Kidney (tissue), 14 donors: ENCODE results near the gene CDK5RAP2. TPM values are rescaled to one million over a fixed set of nuclear protein-coding genes. Genes with fewer than 3 reads are reported as not detected.

Source experiments
- DNase-seq, 5 donors: peaks; one replicate each; pipeline ENCODE4 v3.0.0-alpha.2; 2013 to 2020
- FAIRE-seq: peaks from 2 replicates; lab custom pipeline; 2012; peaks lifted over from hg19 to GRCh38; lab: Jason Lieb, UNC
- H3K27ac ChIP-seq, 2 donors: one replicate each; pipeline ENCODE4 v1.7.0; 2013; ENCODE audit warnings: low read depth in 2 of 2, low read length in 2 of 2, inconsistent platforms in 1 of 2
- H3K27me3 ChIP-seq: one replicate; pipeline ENCODE4 v1.7.1; 2013; ENCODE audit warnings: low read length, inconsistent platforms; ENCODE audit not compliant: control insufficient read depth, insufficient read depth
- H3K36me3 ChIP-seq, 3 donors: one replicate each; pipeline versions ENCODE4 v1.7.0 to v1.7.1; 2013; ENCODE audit warnings: low read length in 3 of 3, control low read depth in 1 of 3, inconsistent platforms in 1 of 3; ENCODE audit not compliant: insufficient read depth in 3 of 3, control insufficient read depth in 2 of 3
- H3K4me1 ChIP-seq, 3 donors: one replicate each; pipeline versions ENCODE4 v1.7.0 to v1.7.1; 2013; ENCODE audit warnings: low read length in 3 of 3, inconsistent platforms in 1 of 3, low read depth in 1 of 3; ENCODE audit not compliant: control insufficient read depth in 2 of 3, insufficient read depth in 2 of 3
- H3K4me3 ChIP-seq, 3 donors: one replicate each; pipeline versions ENCODE4 v1.7.0 to v1.8.1; 2013; ENCODE audit warnings: low read length in 3 of 3, control low read depth in 1 of 3, inconsistent platforms in 1 of 3
- H3K9ac ChIP-seq, 3 donors: one replicate each; pipeline versions ENCODE4 v1.7.0 to v1.7.1; 2013; ENCODE audit warnings: low read length in 3 of 3, control low read depth in 1 of 3, inconsistent platforms in 1 of 3
- H3K9me3 ChIP-seq, 3 donors: one replicate each; pipeline versions ENCODE4 v1.7.0 to v1.7.1; 2013; ENCODE audit warnings: low read length in 3 of 3, control low read depth in 1 of 3, inconsistent platforms in 1 of 3; ENCODE audit not compliant: control insufficient read depth in 2 of 3, insufficient read depth in 1 of 3
- CTCF ChIP-seq: IDR thresholded peaks from 3 replicates; pipeline ENCODE4 v1.5.1; 2012; ENCODE audit warnings: mild to moderate bottlenecking, moderate library complexity, borderline replicate concordance; ENCODE audit not compliant: insufficient read depth; ENCODE audit errors: extremely low read depth
- intact Hi-C: fragments of 100-400 bp; cut with DNase I; formaldehyde crosslinking; loops from one replicate; pipeline ENCODE4 v1.11.1; 2022
- polyA plus RNA-seq: library from polyadenylated mRNA; stranded (reverse); fragments of 350-450 nt; fragmentation: Illumina TruSeq; extraction: RNeasy Lipid Tissue Mini Kit (QIAGEN cat#74804); gene quantifications from one replicate; pipeline ENCODE4 v1.2.3, GENCODE V29; 2014; ENCODE audit warnings: low read depth, low replicate concordance; ENCODE audit not compliant: insufficient read depth
- total RNA-seq: library from RNA; stranded (reverse); fragmentation: NEBNext Ultra II Directional; extraction: Animal tissue kit (Norgen Biotek cat#: 25700); gene quantifications from one replicate; pipeline ENCODE4 v1.2.1, GENCODE V29; 2021
- donor health status: control.
- donor health status: control.
- donor health status: control.
- donor health status: control.
- donor health status: control.
- donor health status: DM: yes; HTN: yes; CAD: no.
- donor health status: Normal renal cell carcinoma (clear cell type).

The CDK5RAP2 gene
- total and polyA plus RNA-seq, 2 donors from 2014 or later = 20.9 to 35.3 TPM

- FAIRE-seq = no peak
Observed at GRCh38 chr9:120358877-120359276, 221.1 kb downstream of the CDK5RAP2 start.

GRCh38 chr9:120353506-120353905 is 226.5 kb downstream of the CDK5RAP2 start:
- H3K9ac ChIP-seq = no peak overlapping the region
- no peaks in the 10 kb centered on the region for H3K9me3 ChIP-seq
- H3K36me3 ChIP-seq = no peaks in the 10 kb centered on the region
- no peak for TF ChIP-seq CTCF
- FAIRE-seq = no peak
- DNase-seq = peak in 3 of 5 donors; percentile 44 to 81 (median 73)
- no peak overlapping the region for H3K4me3 ChIP-seq
- H3K4me1 ChIP-seq = no peaks in the 10 kb centered on the region
- intact Hi-C loops = no loop called here
- no peaks in the 10 kb centered on the region for H3K27me3 ChIP-seq
- H3K27ac ChIP-seq = no peak overlapping the region

More at GRCh38 chr9:120358877-120359276, 221.1 kb downstream of the CDK5RAP2 start:
- no peak for TF ChIP-seq CTCF
- no peaks in the 10 kb centered on the region for H3K27me3 ChIP-seq
- H3K4me1 ChIP-seq = no peaks in the 10 kb centered on the region
- H3K27ac ChIP-seq = no peak overlapping the region
- no peaks in the 10 kb centered on the region for H3K36me3 ChIP-seq
- no peak overlapping the region for H3K9ac ChIP-seq
- intact Hi-C loops = no loop called here
- no peak overlapping the region for H3K4me3 ChIP-seq
- no peaks in the 10 kb centered on the region for H3K9me3 ChIP-seq
- no peak for DNase-seq

- no peaks in the 10 kb centered on the region for H3K9me3 ChIP-seq
- H3K9ac ChIP-seq = no peak overlapping the region
- no peak overlapping the region for H3K27ac ChIP-seq
- H3K27me3 ChIP-seq = no peaks in the 10 kb centered on the region
- no peak overlapping the region for H3K4me3 ChIP-seq
- TF ChIP-seq CTCF = no peak
- no peaks in the 10 kb centered on the region for H3K4me1 ChIP-seq
- FAIRE-seq = no peak
- intact Hi-C loops = no loop called here
- peak in 1 of 5 donors; percentile 8 for DNase-seq
- H3K36me3 ChIP-seq = no peaks in the 10 kb centered on the region
Observed at GRCh38 chr9:120351106-120351505, 228.9 kb downstream of the CDK5RAP2 start.

- intact Hi-C loops = no loop called here
- DNase-seq (no peak), FAIRE-seq (no peak)
- no peak for TF ChIP-seq CTCF
- Histone ChIP-seq H3K27me3 (no peaks in the 10 kb centered on the region), H3K4me3 (no peak overlapping the region), H3K27ac (no peak overlapping the region), H3K36me3 (no peaks in the 10 kb centered on the region), H3K4me1 (no peaks in the 10 kb centered on the region), H3K9me3 (no peaks in the 10 kb centered on the region), H3K9ac (no peak overlapping the region)
Observed at GRCh38 chr9:120350596-120350995, 229.4 kb downstream of the CDK5RAP2 start.
